ENCODE measurements around the gene TMTC1. TPM values are rescaled to one million over a fixed set of nuclear protein-coding genes. Genes with fewer than 3 reads are reported as not detected.
"Not testable (repeated sequence)": the region's sequence is repeated elsewhere in the genome, so short reads cannot be mapped to it uniquely, and the experiment has no call there.

Gene TMTC1
- total RNA-seq, 1 donor from 2014 or later: 1.4 TPM

- Mint-ChIP-seq H3K4me1 (ENCODE audit: low read depth, unreplicated experiment) (peaks cover 12% of the 10 kb centered on the region), H3K27ac (ENCODE audit: unreplicated experiment) (no peak overlapping the region), H3K4me3 (ENCODE audit: unreplicated experiment) (no peak overlapping the region), H3K9me3 (ENCODE audit: unreplicated experiment) (no peaks in the 10 kb centered on the region), H3K36me3 (ENCODE audit: unreplicated experiment) (peaks cover 6% of the 10 kb centered on the region), H3K27me3 (ENCODE audit: unreplicated experiment) (peaks cover 4% of the 10 kb centered on the region)
- no peak for DNase-seq
- TF ChIP-seq CTCF (IDR thresholded peaks at IDR 0.05; ENCODE audit: partially characterized antibody, unreplicated experiment): no peak
These were observed 221.5 kb downstream of the TMTC1 start for GRCh38 chr12:29562110-29562804.

GRCh38 chr12:29561664-29562071 lies 222.1 kb downstream of the TMTC1 start:
- H3K9me3 Mint-ChIP-seq (ENCODE audit: unreplicated experiment): no peaks in the 10 kb centered on the region
- H3K4me3 Mint-ChIP-seq (ENCODE audit: unreplicated experiment): no peak overlapping the region
- peaks cover 6% of the 10 kb centered on the region for H3K36me3 Mint-ChIP-seq (ENCODE audit: unreplicated experiment)
- DNase-seq: no peak
- TF ChIP-seq CTCF (IDR thresholded peaks at IDR 0.05; ENCODE audit: partially characterized antibody, unreplicated experiment): no peak
- H3K27ac Mint-ChIP-seq (ENCODE audit: unreplicated experiment): no peak overlapping the region
- peaks cover 7% of the 10 kb centered on the region for H3K4me1 Mint-ChIP-seq (ENCODE audit: low read depth, unreplicated experiment)
- H3K27me3 Mint-ChIP-seq (ENCODE audit: unreplicated experiment): peaks cover 4% of the 10 kb centered on the region

GRCh38 chr12:29559198-29559597 lies 224.5 kb downstream of the TMTC1 start:
- no peak for DNase-seq
- no peak for TF ChIP-seq CTCF (IDR thresholded peaks at IDR 0.05; ENCODE audit: partially characterized antibody, unreplicated experiment)
- Mint-ChIP-seq H3K4me1 (ENCODE audit: low read depth, unreplicated experiment) (peaks cover 6% of the 10 kb centered on the region), H3K4me3 (ENCODE audit: unreplicated experiment) (no peak overlapping the region), H3K36me3 (ENCODE audit: unreplicated experiment) (no peaks in the 10 kb centered on the region), H3K9me3 (ENCODE audit: unreplicated experiment) (no peaks in the 10 kb centered on the region), H3K27ac (ENCODE audit: unreplicated experiment) (no peak overlapping the region), H3K27me3 (ENCODE audit: unreplicated experiment) (peaks cover 2% of the 10 kb centered on the region)

- no peaks in the 10 kb centered on the region for H3K4me1 Mint-ChIP-seq (ENCODE audit: low read depth, unreplicated experiment)
- DNase-seq: no peak
- no peaks in the 10 kb centered on the region for H3K9me3 Mint-ChIP-seq (ENCODE audit: unreplicated experiment)
- TF ChIP-seq CTCF (IDR thresholded peaks at IDR 0.05; ENCODE audit: partially characterized antibody, unreplicated experiment): no peak
- H3K27me3 Mint-ChIP-seq (ENCODE audit: unreplicated experiment): no peaks in the 10 kb centered on the region
- no peak overlapping the region for H3K27ac Mint-ChIP-seq (ENCODE audit: unreplicated experiment)
- no peak overlapping the region for H3K4me3 Mint-ChIP-seq (ENCODE audit: unreplicated experiment)
- no peaks in the 10 kb centered on the region for H3K36me3 Mint-ChIP-seq (ENCODE audit: unreplicated experiment)
These were observed 227.4 kb downstream of the TMTC1 start for GRCh38 chr12:29556363-29556762.

GRCh38 chr12:29555451-29555850 lies 228.3 kb downstream of the TMTC1 start:
- H3K27ac Mint-ChIP-seq (ENCODE audit: unreplicated experiment); H3K4me3 Mint-ChIP-seq (ENCODE audit: unreplicated experiment); DNase-seq; H3K27me3 Mint-ChIP-seq (ENCODE audit: unreplicated experiment); H3K36me3 Mint-ChIP-seq (ENCODE audit: unreplicated experiment); H3K9me3 Mint-ChIP-seq (ENCODE audit: unreplicated experiment); H3K4me1 Mint-ChIP-seq (ENCODE audit: low read depth, unreplicated experiment): not testable (repeated sequence)

All from glutamatergic neuron (in vitro differentiated cells).